ENCODE results near the gene CANX.

GRCh38 chr5:179769796-179770195 is 71.0 kb downstream of the CANX start:
- TF ChIP-seq CTCF (IDR thresholded peaks at IDR 0.05; ENCODE audit: low read depth, low read length, poor library complexity, severe bottlenecking) (no peak), EZH2phosphoT487 (IDR thresholded peaks at IDR 0.05; ENCODE audit: borderline replicate concordance, low read length) (no peak)
